Hepatocyte (in vitro differentiated cells): ENCODE measurements around the gene ACOT12. TPM values are rescaled to one million over a fixed set of nuclear protein-coding genes. Genes with fewer than 3 reads are reported as not detected.

Experiments used
- DNase-seq: peaks from one replicate; pipeline ENCODE4 v3.0.0-alpha.2; 2016; ENCODE audit warnings: low spot score
- H2AFZ ChIP-seq: fragments of 200-600 bp; sonication (generic); 2 replicates; pipeline ENCODE4 v1.6.0; 2016; ENCODE audit warnings: antibody characterized with exemption, mild to moderate bottlenecking
- H3K27ac ChIP-seq: fragments of 200-600 bp; sonication (generic); 2 replicates; pipeline ENCODE4 v1.5.1; 2016; ENCODE audit warnings: mild to moderate bottlenecking
- H3K27me3 ChIP-seq: fragments of 200-600 bp; sonication (generic); 2 replicates; pipeline ENCODE4 v1.6.1; 2016
- H3K36me3 ChIP-seq: fragments of 200-600 bp; sonication (generic); replicated peaks from 2 replicates; pipeline ENCODE4 v1.5.1; 2016; ENCODE audit warnings: low read depth; ENCODE audit not compliant: insufficient read depth
- H3K4me1 ChIP-seq: fragments of 200-600 bp; sonication (generic); 2 replicates; pipeline ENCODE4 v1.5.1; 2016; ENCODE audit warnings: mild to moderate bottlenecking, moderate library complexity; ENCODE audit not compliant: insufficient read depth
- H3K4me2 ChIP-seq: fragments of 200-600 bp; sonication (generic); 2 replicates; pipeline ENCODE4 v1.6.0; 2016
- H3K4me3 ChIP-seq: fragments of 200-600 bp; sonication (generic); 2 replicates; pipeline ENCODE4 v1.5.1; 2016; ENCODE audit warnings: mild to moderate bottlenecking
- H3K79me2 ChIP-seq: fragments of 200-600 bp; sonication (generic); 2 replicates; pipeline ENCODE4 v1.6.0; 2017; ENCODE audit warnings: mild to moderate bottlenecking
- H3K9me2 ChIP-seq: fragments of 200-600 bp; sonication (generic); replicated peaks from 2 replicates; pipeline ENCODE4 v1.6.0; 2017; ENCODE audit warnings: mild to moderate bottlenecking; ENCODE audit not compliant: insufficient read depth
- H3K9me3 ChIP-seq: fragments of 200-600 bp; sonication (generic); 2 replicates; pipeline ENCODE4 v1.5.1; 2016; ENCODE audit warnings: low read depth, mild to moderate bottlenecking
- H4K20me1 ChIP-seq: fragments of 200-600 bp; sonication (generic); 2 replicates; pipeline ENCODE4 v1.6.0; 2016; ENCODE audit warnings: mild to moderate bottlenecking; ENCODE audit not compliant: insufficient read depth, poor library complexity, severe bottlenecking
- CTCF ChIP-seq: fragments of 200-600 bp; sonication (generic); IDR thresholded peaks from 2 replicates; pipeline ENCODE4 v1.5.1; 2016; ENCODE audit warnings: antibody characterized with exemption, mild to moderate bottlenecking; ENCODE audit not compliant: poor library complexity
- EZH2 ChIP-seq: fragments of 200-600 bp; sonication (generic); IDR thresholded peaks from 2 replicates; pipeline ENCODE4 v1.6.1; 2016; ENCODE audit warnings: antibody characterized with exemption, mild to moderate bottlenecking, borderline replicate concordance
- EZH2phosphoT487 ChIP-seq: fragments of 200-600 bp; sonication (generic); IDR thresholded peaks from one replicate; pipeline ENCODE4 v1.6.1; 2018; ENCODE audit warnings: antibody characterized with exemption, mild to moderate bottlenecking, low read depth, moderate library complexity; ENCODE audit not compliant: unreplicated experiment, severe bottlenecking
- WGBS: methylation state at CpG from one replicate; pipeline ENCODE4 v1.1.6; 2016; ENCODE audit warnings: low lambda C conversion rate; ENCODE audit errors: missing lambda C conversion rate; 5-methylcytosine and 5-hydroxymethylcytosine counted together
- polyA plus RNA-seq: library from polyadenylated mRNA; unstranded; fragments of >200 nt; fragmentation: Nextera tagmentation; extraction: Ambion mirVana; gene quantifications from 2 replicates; pipeline ENCODE4 v1.2.1, GENCODE V29; 2016
- total RNA-seq: library from RNA; depleted of rRNA; stranded (reverse); fragments of >200 nt; gene quantifications from 2 replicates; pipeline ENCODE4 v1.2.3, GENCODE V29; 2014

ACOT12 gene
- total and polyA plus RNA-seq, 2 experiments from 2014 or later: 2.9 to 10.2 TPM

- H3K27ac ChIP-seq: no peak overlapping the region
- no peak overlapping the region for H3K4me2 ChIP-seq
- no peaks in the 10 kb centered on the region for H3K36me3 ChIP-seq
- H3K4me3 ChIP-seq: no peak overlapping the region
- H3K27me3 ChIP-seq: no peaks in the 10 kb centered on the region
- 80% methylated on average over 2 of the region's 2 CpGs for WGBS
- peaks cover 24% of the 10 kb centered on the region for H3K4me1 ChIP-seq
- no peak for TF ChIP-seq EZH2phosphoT487
- no peak for TF ChIP-seq CTCF
- no peak for TF ChIP-seq EZH2
- no peaks in the 10 kb centered on the region for H4K20me1 ChIP-seq
- no peaks in the 10 kb centered on the region for H3K9me2 ChIP-seq
- H2AFZ ChIP-seq: no peak overlapping the region
- no peak for DNase-seq
- H3K79me2 ChIP-seq: no peaks in the 10 kb centered on the region
- H3K9me3 ChIP-seq: no peaks in the 10 kb centered on the region
Measured at GRCh38 chr5:81359881-81360280, 34.1 kb downstream of the ACOT12 start.

GRCh38 chr5:81359108-81359507 lies 34.8 kb downstream of the ACOT12 start:
- Histone ChIP-seq H3K4me2 (no peak overlapping the region), H3K27me3 (no peaks in the 10 kb centered on the region), H2AFZ (no peak overlapping the region), H3K36me3 (no peaks in the 10 kb centered on the region), H3K9me2 (no peaks in the 10 kb centered on the region), H4K20me1 (no peaks in the 10 kb centered on the region), H3K4me3 (no peak overlapping the region), H3K4me1 (peaks cover 26% of the 10 kb centered on the region), H3K27ac (no peak overlapping the region), H3K79me2 (no peaks in the 10 kb centered on the region), H3K9me3 (no peaks in the 10 kb centered on the region)
- 66% methylated on average over 5 of the region's 5 CpGs for WGBS
- TF ChIP-seq EZH2 (no peak), EZH2phosphoT487 (no peak), CTCF (no peak)
- no peak for DNase-seq

- H2AFZ ChIP-seq: no peak overlapping the region
- H3K4me2 ChIP-seq: no peak overlapping the region
- TF ChIP-seq CTCF (no peak), EZH2phosphoT487 (no peak), EZH2 (no peak)
- H3K27ac ChIP-seq: no peak overlapping the region
- H3K9me3 ChIP-seq: no peaks in the 10 kb centered on the region
- no peaks in the 10 kb centered on the region for H3K9me2 ChIP-seq
- peaks cover 9% of the 10 kb centered on the region for H3K4me1 ChIP-seq
- no peaks in the 10 kb centered on the region for H3K79me2 ChIP-seq
- DNase-seq: no peak
- no peak overlapping the region for H3K4me3 ChIP-seq
- H4K20me1 ChIP-seq: no peaks in the 10 kb centered on the region
- H3K27me3 ChIP-seq: no peaks in the 10 kb centered on the region
- 86% methylated on average over 11 of the region's 11 CpGs for WGBS
- no peaks in the 10 kb centered on the region for H3K36me3 ChIP-seq
Measured at GRCh38 chr5:81355291-81356251, 38.4 kb downstream of the ACOT12 start.
